Measurements from ENCODE around the gene IL10. TPM values are rescaled to one million over a fixed set of nuclear protein-coding genes. Genes with fewer than 3 reads are reported as not detected.
"Not testable (repeated sequence)": the region's sequence is repeated elsewhere in the genome, so short reads cannot be mapped to it uniquely, and the experiment has no call there.

The IL10 gene
- total and polyA plus RNA-seq, 7 experiments from 2014 or later: 0.19 to 2.7 (median 0.69) TPM; not detected in 3

- Histone ChIP-seq H3K27ac (ENCODE audit: low read depth, low read length) (no peak overlapping the region), H3K9me3 (ENCODE audit: control insufficient read depth in 2 of 3, low read length in 3 of 3) (no peaks in the 10 kb centered on the region), H3K36me3 (ENCODE audit: control insufficient read depth in 2 of 3, insufficient read depth in 3 of 3, low read length in 3 of 3) (no peaks in the 10 kb centered on the region), H3K27me3 (ENCODE audit: control insufficient read depth in 2 of 2, insufficient read depth in 2 of 2, low read length in 2 of 2) (no peaks in the 10 kb centered on the region), H3K4me3 (ENCODE audit: low read length) (peak overlapping the region; percentile 2), H3K4me1 (ENCODE audit: control insufficient read depth in 2 of 2, insufficient read depth in 2 of 2, low read length in 2 of 2) (peaks cover 75 to 83% of the 10 kb centered on the region in 2 donors)
- CTCF ChIA-PET: interaction anchor here (1.0 to 3.0 kb wide), 7 partner anchors 10 to 214 kb away, joined by 3 to 13 read pairs (median 5); no protein-coding TSS in a partner anchor
- POLR2A ChIA-PET: interaction anchor here (0.7 to 11.7 kb wide), 11 partner anchors 8 to 154 kb away, joined by 3 to 103 read pairs (median 6); partner anchors contain the start of gene FCMR
- peak overlapping the region in 6 of 9 donors; percentile 10 to 88 (median 44) for H3K27ac Mint-ChIP-seq
- peak overlapping the region; percentile 38 to 80 (median 56) for H3K4me3 Mint-ChIP-seq
- H3K9me3 Mint-ChIP-seq: peaks cover 0 to 6% (median 0%) of the 10 kb centered on the region in 11 donors
- peaks cover 61 to 96% (median 86%) of the 10 kb centered on the region in 7 donors for H3K4me1 Mint-ChIP-seq
- intact Hi-C loops (cut with micrococcal nuclease): loop anchor here in 1 of 2 donors (1.0 kb wide), 1 partner anchor 16 kb away; no protein-coding TSS in a partner anchor
- H3K27me3 Mint-ChIP-seq: peaks cover 0 to 51% (median 0%) of the 10 kb centered on the region in 5 donors
- ATAC-seq: no peak
- no peak for DNase-seq
- peaks cover 0 to 5% (median 0%) of the 10 kb centered on the region in 5 donors for H3K36me3 Mint-ChIP-seq
Observed at GRCh38 chr1:206768472-206769303, 3.6 kb downstream of the IL10 start.

- Histone ChIP-seq H3K36me3 (ENCODE audit: control insufficient read depth in 2 of 3, insufficient read depth in 3 of 3, low read length in 3 of 3) (no peaks in the 10 kb centered on the region), H3K27ac (ENCODE audit: low read depth, low read length) (no peak overlapping the region), H3K4me1 (ENCODE audit: control insufficient read depth in 2 of 2, insufficient read depth in 2 of 2, low read length in 2 of 2) (peaks cover 54 to 65% of the 10 kb centered on the region in 2 donors), H3K27me3 (ENCODE audit: control insufficient read depth in 2 of 2, insufficient read depth in 2 of 2, low read length in 2 of 2) (no peaks in the 10 kb centered on the region), H3K4me3 (ENCODE audit: low read length) (peak overlapping the region; percentile 0), H3K9me3 (ENCODE audit: control insufficient read depth in 2 of 3, low read length in 3 of 3) (no peaks in the 10 kb centered on the region)
- ATAC-seq: peak; percentile 91
- ChIA-PET CTCF (interaction anchor here (0.5 to 3.4 kb wide), 13 partner anchors 10 to 167 kb away, joined by 3 to 25 read pairs (median 5); no protein-coding TSS in a partner anchor), POLR2A (interaction anchor here (0.6 to 11.7 kb wide), 16 partner anchors 9 to 296 kb away, joined by 3 to 103 read pairs (median 4); partner anchors contain the start of genes FCMR and IKBKE)
- Mint-ChIP-seq H3K36me3 (peaks cover 0 to 10% (median 0%) of the 10 kb centered on the region in 5 donors), H3K27ac (peak overlapping the region; percentile 66 to 95 (median 76)), H3K4me3 (peak overlapping the region; percentile 52 to 85 (median 80)), H3K9me3 (peaks cover 0 to 8% (median 0%) of the 10 kb centered on the region in 11 donors), H3K4me1 (peaks cover 48 to 80% (median 70%) of the 10 kb centered on the region in 7 donors), H3K27me3 (peaks cover 0 to 44% (median 0%) of the 10 kb centered on the region in 5 donors)
- intact Hi-C loops (cut with micrococcal nuclease): loop anchor here (1.0 to 2.0 kb wide), 5 partner anchors 8 to 37 kb away; no protein-coding TSS in a partner anchor
- peak; percentile 43 to 76 (median 71) for DNase-seq
Observed at GRCh38 chr1:206766251-206766856, 5.9 kb downstream of the IL10 start.

GRCh38 chr1:206765771-206766170 lies 6.5 kb downstream of the IL10 start:
- Mint-ChIP-seq H3K4me1 (peaks cover 42 to 80% (median 70%) of the 10 kb centered on the region in 7 donors), H3K27me3 (peaks cover 0 to 44% (median 0%) of the 10 kb centered on the region in 5 donors), H3K4me3 (peak overlapping the region; percentile 43 to 85 (median 80)), H3K27ac (peak overlapping the region; percentile 7 to 95 (median 66))
- not testable (repeated sequence) for H3K27ac ChIP-seq (ENCODE audit: low read depth, low read length); H3K36me3 Mint-ChIP-seq; H3K4me3 ChIP-seq (ENCODE audit: low read length); H3K9me3 Mint-ChIP-seq; H3K36me3 ChIP-seq (ENCODE audit: control insufficient read depth in 2 of 3, insufficient read depth in 3 of 3, low read length in 3 of 3); H3K27me3 ChIP-seq (ENCODE audit: control insufficient read depth in 2 of 2, insufficient read depth in 2 of 2, low read length in 2 of 2); ATAC-seq; H3K9me3 ChIP-seq (ENCODE audit: control insufficient read depth in 2 of 3, low read length in 3 of 3)
- POLR2A ChIA-PET: interaction anchor here (0.6 to 11.7 kb wide), 17 partner anchors 8 to 296 kb away, joined by 3 to 103 read pairs (median 5); partner anchors contain the start of genes FCMR and IKBKE
- DNase-seq: peak in 1 of 9 donors; percentile 13
- intact Hi-C loops (cut with micrococcal nuclease): loop anchor here (1.0 to 2.0 kb wide), 5 partner anchors 7 to 38 kb away; no protein-coding TSS in a partner anchor
- CTCF ChIA-PET: interaction anchor here (0.5 to 3.4 kb wide), 12 partner anchors 9 to 166 kb away, joined by 3 to 25 read pairs (median 5); no protein-coding TSS in a partner anchor
- H3K4me1 ChIP-seq (ENCODE audit: control insufficient read depth in 2 of 2, insufficient read depth in 2 of 2, low read length in 2 of 2): peaks cover 48 to 59% of the 10 kb centered on the region in 2 donors

- H3K4me3 Mint-ChIP-seq; H3K27ac ChIP-seq (ENCODE audit: low read depth, low read length); H3K9me3 Mint-ChIP-seq; DNase-seq; H3K36me3 Mint-ChIP-seq; ATAC-seq; H3K27me3 ChIP-seq (ENCODE audit: control insufficient read depth in 2 of 2, insufficient read depth in 2 of 2, low read length in 2 of 2); H3K4me3 ChIP-seq (ENCODE audit: low read length); intact Hi-C loops (cut with micrococcal nuclease); H3K36me3 ChIP-seq (ENCODE audit: control insufficient read depth in 2 of 3, insufficient read depth in 3 of 3, low read length in 3 of 3); H3K9me3 ChIP-seq (ENCODE audit: control insufficient read depth in 2 of 3, low read length in 3 of 3): not testable (repeated sequence)
- ChIA-PET POLR2A (interaction anchor here (0.8 to 7.9 kb wide), 5 partner anchors 9 to 60 kb away, joined by 3 to 78 read pairs (median 4); partner anchors contain the start of genes IL10 and IL19), CTCF (interaction anchor here (1.0 to 1.4 kb wide), 2 partner anchors 32 to 41 kb away, joined by 4 to 5 read pairs; no protein-coding TSS in a partner anchor)
- H3K4me1 ChIP-seq (ENCODE audit: control insufficient read depth in 2 of 2, insufficient read depth in 2 of 2, low read length in 2 of 2): peaks cover 42 to 52% of the 10 kb centered on the region in 2 donors
- Mint-ChIP-seq H3K27me3 (peaks cover 0 to 44% (median 0%) of the 10 kb centered on the region in 5 donors), H3K4me1 (peaks cover 25 to 59% (median 48%) of the 10 kb centered on the region in 7 donors), H3K27ac (peak overlapping the region in 3 of 9 donors; percentile 39 to 75 (median 56))
Observed at GRCh38 chr1:206762741-206763364, 9.4 kb downstream of the IL10 start.

GRCh38 chr1:206761159-206761768 lies 11.0 kb downstream of the IL10 start:
- no peaks in the 10 kb centered on the region for H3K27me3 ChIP-seq (ENCODE audit: control insufficient read depth in 2 of 2, insufficient read depth in 2 of 2, low read length in 2 of 2)
- H3K36me3 ChIP-seq (ENCODE audit: control insufficient read depth in 2 of 3, insufficient read depth in 3 of 3, low read length in 3 of 3): no peaks in the 10 kb centered on the region
- Mint-ChIP-seq H3K4me3 (peak overlapping the region in 1 of 10 donors; percentile 30), H3K36me3 (peaks cover 0 to 13% (median 0%) of the 10 kb centered on the region in 5 donors), H3K9me3 (peaks cover 0 to 8% (median 0%) of the 10 kb centered on the region in 11 donors), H3K27me3 (peaks cover 0 to 42% (median 0%) of the 10 kb centered on the region in 5 donors), H3K27ac (peak overlapping the region in 2 of 9 donors; percentile 29 to 47), H3K4me1 (peaks cover 19 to 50% (median 42%) of the 10 kb centered on the region in 7 donors)
- H3K9me3 ChIP-seq (ENCODE audit: control insufficient read depth in 2 of 3, low read length in 3 of 3): no peaks in the 10 kb centered on the region
- no peak overlapping the region for H3K27ac ChIP-seq (ENCODE audit: low read depth, low read length)
- ChIA-PET POLR2A (interaction anchor here (1.0 to 7.9 kb wide), 5 partner anchors 11 to 161 kb away, joined by 3 to 78 read pairs (median 4); partner anchors contain the start of genes FCMR, IL10 and IL19), CTCF (interaction anchor here (0.7 to 7.4 kb wide), 8 partner anchors 9 to 161 kb away, joined by 3 to 40 read pairs (median 4); partner anchors contain the start of gene FCMR)
- H3K4me3 ChIP-seq (ENCODE audit: low read length): no peak overlapping the region
- no peak for ATAC-seq
- intact Hi-C loops (cut with micrococcal nuclease): no loop called here
- H3K4me1 ChIP-seq (ENCODE audit: control insufficient read depth in 2 of 2, insufficient read depth in 2 of 2, low read length in 2 of 2): peaks cover 45 to 52% of the 10 kb centered on the region in 2 donors
- DNase-seq: no peak

Data from naive thymus-derived CD4-positive, alpha-beta T cell (primary cell).